C4-2B (cell line): ENCODE measurements around the gene CCDC6.

Experiments used
- ZFX ChIP-seq: fragments of 450-650 bp; IDR thresholded peaks from 2 replicates; pipeline ENCODE4 v1.6.1; 2017
- TF ChIP-seq, protein P1 (sequence below): fragments of 450-650 bp; conservative IDR thresholded peaks from 2 replicates; pipeline ENCODE4 v1.5.1; 2017; ENCODE audit warnings: mild to moderate bottlenecking

DNA sequence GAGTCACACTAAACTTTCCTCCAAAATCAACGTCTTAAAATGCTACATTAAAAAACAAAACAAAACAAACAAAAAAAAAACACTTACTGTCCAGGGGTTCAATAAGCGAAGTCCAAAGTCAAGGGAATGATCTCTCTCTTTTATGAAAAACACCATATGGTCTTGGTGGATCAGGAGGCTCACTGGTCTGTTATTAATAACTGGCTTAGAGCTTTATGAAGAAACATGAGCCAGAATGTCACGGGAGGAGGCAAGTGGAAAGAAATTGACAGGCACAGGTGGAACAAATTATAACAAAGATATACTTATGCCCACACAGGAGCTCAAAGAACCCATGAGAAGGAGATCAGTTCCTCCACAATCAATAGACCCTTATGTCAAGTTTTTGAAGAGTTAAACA, 153.1 kb downstream of the CCDC6 start, which contains the start of gene MRLN:
- TF ChIP-seq, protein P1, sequence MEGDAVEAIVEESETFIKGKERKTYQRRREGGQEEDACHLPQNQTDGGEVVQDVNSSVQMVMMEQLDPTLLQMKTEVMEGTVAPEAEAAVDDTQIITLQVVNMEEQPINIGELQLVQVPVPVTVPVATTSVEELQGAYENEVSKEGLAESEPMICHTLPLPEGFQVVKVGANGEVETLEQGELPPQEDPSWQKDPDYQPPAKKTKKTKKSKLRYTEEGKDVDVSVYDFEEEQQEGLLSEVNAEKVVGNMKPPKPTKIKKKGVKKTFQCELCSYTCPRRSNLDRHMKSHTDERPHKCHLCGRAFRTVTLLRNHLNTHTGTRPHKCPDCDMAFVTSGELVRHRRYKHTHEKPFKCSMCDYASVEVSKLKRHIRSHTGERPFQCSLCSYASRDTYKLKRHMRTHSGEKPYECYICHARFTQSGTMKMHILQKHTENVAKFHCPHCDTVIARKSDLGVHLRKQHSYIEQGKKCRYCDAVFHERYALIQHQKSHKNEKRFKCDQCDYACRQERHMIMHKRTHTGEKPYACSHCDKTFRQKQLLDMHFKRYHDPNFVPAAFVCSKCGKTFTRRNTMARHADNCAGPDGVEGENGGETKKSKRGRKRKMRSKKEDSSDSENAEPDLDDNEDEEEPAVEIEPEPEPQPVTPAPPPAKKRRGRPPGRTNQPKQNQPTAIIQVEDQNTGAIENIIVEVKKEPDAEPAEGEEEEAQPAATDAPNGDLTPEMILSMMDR, result no peak
- no peak for TF ChIP-seq ZFX
